GM23338 (cell line): Measurements from ENCODE around the gene FRMD4A. TPM values are rescaled to one million over a fixed set of nuclear protein-coding genes. Genes with fewer than 3 reads are reported as not detected.
A peak's percentile ranks its signal among the peaks of the same experiment; 100 is the strongest.

ENCODE experiments used
- ATAC-seq: fragments of 200-7000 bp; cut with Tn5 transposase; 3 replicates; pipeline ENCODE4 v1.9.1; 2020
- DNase-seq: peaks from one replicate; pipeline ENCODE4 v3.0.0-alpha.2; 2015; ENCODE audit warnings: low spot score
- H2AFZ ChIP-seq: fragments of 200-600 bp; sonication (generic); 2 replicates; pipeline ENCODE4 v1.8.0; 2016; ENCODE audit warnings: antibody characterized with exemption, mild to moderate bottlenecking, moderate library complexity
- H3F3A ChIP-seq: fragments of 200-600 bp; sonication (generic); replicated peaks from 2 replicates; pipeline ENCODE4 v1.8.0; 2017; ENCODE audit warnings: antibody characterized with exemption, mixed run types, low read depth
- H3K27ac ChIP-seq: fragments of 200-600 bp; sonication (generic); 2 replicates; pipeline ENCODE4 v1.6.1; 2016; ENCODE audit warnings: low read depth
- H3K27me3 ChIP-seq: fragments of 200-600 bp; sonication (generic); 2 replicates; pipeline ENCODE4 v1.8.0; 2016; ENCODE audit warnings: mild to moderate bottlenecking, mixed run types, moderate library complexity; ENCODE audit not compliant: insufficient read depth
- H3K36me3 ChIP-seq: fragments of 200-600 bp; sonication (generic); 2 replicates; pipeline ENCODE4 v1.8.0; 2016; ENCODE audit warnings: mild to moderate bottlenecking; ENCODE audit not compliant: insufficient read depth
- H3K4me1 ChIP-seq: fragments of 200-600 bp; sonication (generic); 2 replicates; pipeline ENCODE4 v1.8.0; 2016; ENCODE audit warnings: mild to moderate bottlenecking, moderate library complexity; ENCODE audit not compliant: insufficient read depth
- H3K4me2 ChIP-seq: fragments of 200-600 bp; sonication (generic); 2 replicates; pipeline ENCODE4 v1.7.1; 2017; ENCODE audit warnings: mixed run types
- H3K4me3 ChIP-seq: fragments of 200-600 bp; sonication (generic); 2 replicates; pipeline ENCODE4 v1.6.1; 2016; ENCODE audit warnings: mixed run types
- H3K79me2 ChIP-seq: fragments of 200-600 bp; sonication (generic); replicated peaks from 2 replicates; pipeline ENCODE4 v1.8.0; 2017; ENCODE audit warnings: mild to moderate bottlenecking; ENCODE audit not compliant: insufficient read depth
- H3K9me2 ChIP-seq: fragments of 200-600 bp; sonication (generic); 2 replicates; pipeline ENCODE4 v1.8.0; 2017; ENCODE audit not compliant: insufficient read depth
- H4K20me1 ChIP-seq: fragments of 200-600 bp; sonication (generic); replicated peaks from 2 replicates; pipeline ENCODE4 v1.8.0; 2017; ENCODE audit warnings: mild to moderate bottlenecking; ENCODE audit not compliant: insufficient read depth
- H3K27ac Mint-ChIP-seq: 2 replicates; pipeline ENCODE4 v1.8.0; 2020; ENCODE audit warnings: inconsistent platforms, mild to moderate bottlenecking, moderate library complexity, mixed read lengths
- H3K27me3 Mint-ChIP-seq: 3 replicates; pipeline ENCODE4 v1.8.0; 2022; ENCODE audit warnings: low read depth, mild to moderate bottlenecking, moderate library complexity, mixed read lengths, inconsistent platforms; ENCODE audit not compliant: insufficient read depth, poor library complexity
- H3K36me3 Mint-ChIP-seq: 3 replicates; pipeline ENCODE4 v1.8.0; 2021; ENCODE audit warnings: low read depth, mild to moderate bottlenecking, inconsistent platforms, moderate library complexity, mixed read lengths
- H3K4me1 Mint-ChIP-seq: 3 replicates; pipeline ENCODE4 v1.8.0; 2020; ENCODE audit warnings: mild to moderate bottlenecking, inconsistent platforms, mixed read lengths
- H3K4me3 Mint-ChIP-seq: 3 replicates; pipeline ENCODE4 v1.8.0; 2021; ENCODE audit warnings: moderate library complexity, mild to moderate bottlenecking, inconsistent platforms, mixed read lengths
- H3K9me3 Mint-ChIP-seq: 3 replicates; pipeline ENCODE4 v1.8.0; 2020; ENCODE audit warnings: moderate library complexity, mild to moderate bottlenecking, inconsistent platforms, mixed read lengths
- EZH2 ChIP-seq: fragments of 200-600 bp; sonication (generic); IDR thresholded peaks from one replicate; pipeline ENCODE4 v1.8.0; 2017; ENCODE audit warnings: antibody characterized with exemption, mild to moderate bottlenecking, low read depth; ENCODE audit not compliant: unreplicated experiment
- NANOG ChIP-seq: IDR thresholded peaks from 2 replicates; pipeline ENCODE4 v1.6.1; 2016; ENCODE audit warnings: antibody characterized with exemption, borderline replicate concordance
- polyA plus RNA-seq: library from polyadenylated mRNA; unstranded; fragments of >200 nt; fragmentation: Nextera tagmentation; extraction: Ambion mirVana; gene quantifications from 2 replicates; pipeline ENCODE4 v1.2.1, GENCODE V29; 2016
- total RNA-seq: library from RNA; depleted of rRNA; stranded (reverse); fragments of >200 nt; shearing (Covaris generic); gene quantifications from 2 replicates; pipeline ENCODE4 v1.2.3, GENCODE V29; 2014
- TF ChIP-seq, protein P1 (sequence below): IDR thresholded peaks from one replicate; pipeline ENCODE4 v1.6.1; 2018; ENCODE audit warnings: antibody characterized with exemption; ENCODE audit not compliant: unreplicated experiment
- TF ChIP-seq, protein P2 (sequence below), 2 experiments: fragments of 200-600 bp in 1 of 2; sonication (generic) in 1 of 2; conservative IDR thresholded peaks; 2 replicates each; pipeline versions ENCODE4 v1.5.1 to v1.6.1; 2016 to 2017; ENCODE audit warnings: antibody characterized with exemption in 2 of 2, low read depth in 2 of 2, mild to moderate bottlenecking in 2 of 2, moderate library complexity in 1 of 2

FRMD4A gene
- total and polyA plus RNA-seq, 2 experiments from 2014 or later: 14.0 to 20.1 TPM

DNA sequence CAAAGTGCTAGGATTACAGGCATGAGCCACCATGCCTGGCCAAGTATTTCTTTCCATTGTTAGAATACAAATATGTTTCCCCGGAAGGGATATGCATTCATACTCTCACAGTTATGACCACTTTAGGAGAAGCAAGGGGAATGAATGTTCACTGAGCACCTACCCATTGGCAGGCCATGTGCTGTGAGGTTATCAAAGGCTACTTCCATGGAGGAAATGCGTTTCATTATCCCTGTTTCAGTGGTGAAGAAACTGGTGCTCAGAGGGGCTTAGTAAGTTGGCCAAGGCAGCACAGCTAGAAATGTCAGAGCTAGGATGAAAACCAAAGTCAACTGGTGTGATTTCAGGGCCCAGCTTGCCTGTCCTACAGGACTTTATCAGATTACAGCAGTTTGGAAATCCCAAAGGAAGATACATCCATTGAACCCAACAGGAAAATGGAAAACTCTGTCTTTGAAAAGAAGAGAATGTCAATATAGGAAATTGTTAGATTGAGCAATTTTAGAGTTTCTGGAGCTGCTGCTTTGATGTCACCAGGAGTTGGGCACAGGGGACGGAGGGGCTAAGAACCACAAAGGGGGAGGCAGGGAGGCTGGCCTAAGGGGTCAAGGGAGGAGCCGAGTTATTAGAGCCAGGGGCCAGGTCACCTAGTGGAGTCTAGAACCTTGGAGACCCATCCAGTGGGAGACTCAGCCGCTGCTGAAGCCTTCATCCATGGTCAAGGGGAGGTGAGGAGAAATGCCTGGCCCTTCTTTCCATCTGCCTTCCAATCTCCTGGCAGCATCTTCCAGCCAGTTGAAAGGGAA lies 319.8 kb downstream of the FRMD4A start:
- no peak for ATAC-seq
- H3K4me3 ChIP-seq: no peak overlapping the region

DNA sequence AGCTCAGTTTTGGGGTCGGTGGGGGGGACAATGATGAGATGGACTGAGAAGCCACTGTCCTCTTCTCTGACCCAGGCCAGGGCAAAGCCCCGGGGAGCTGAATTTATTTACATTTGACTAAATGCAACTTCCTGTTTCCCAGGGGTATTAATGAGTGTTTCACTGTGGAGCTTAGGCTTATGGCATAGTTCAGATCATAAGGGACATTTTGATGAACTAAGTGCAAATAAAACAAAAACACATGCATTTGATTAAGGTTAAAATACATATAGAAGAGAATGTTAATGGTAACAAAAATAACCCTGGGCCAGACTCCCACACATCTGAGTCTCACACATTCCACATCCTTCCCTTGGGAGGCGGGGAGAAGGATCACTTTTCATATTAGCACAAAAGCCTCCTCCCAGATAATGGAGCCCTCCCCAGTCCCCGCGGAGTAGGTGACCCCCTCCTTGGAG lies 320.6 kb downstream of the FRMD4A start:
- Histone ChIP-seq H3K4me1 (peaks cover 42% of the 10 kb centered on the region), H3K9me2 (peaks cover 5% of the 10 kb centered on the region; the same call in 1 of the 2 replicates), H3K36me3 (no peaks in the 10 kb centered on the region), H3K4me3 (no peak overlapping the region; the same call in 1 of the 2 replicates), H4K20me1 (no peaks in the 10 kb centered on the region), H2AFZ (peak overlapping the region; percentile 80; the same call in 1 of the 2 replicates), H3K79me2 (no peaks in the 10 kb centered on the region), H3K27ac (peak overlapping the region; percentile 66; the same call in 1 of the 2 replicates), H3K27me3 (no peaks in the 10 kb centered on the region), H3K4me2 (peak overlapping the region; percentile 30), H3F3A (no peaks in the 10 kb centered on the region)
- no peaks in the 10 kb centered on the region for H3K36me3 Mint-ChIP-seq
- TF ChIP-seq NANOG: no peak
- TF ChIP-seq, protein P1, sequence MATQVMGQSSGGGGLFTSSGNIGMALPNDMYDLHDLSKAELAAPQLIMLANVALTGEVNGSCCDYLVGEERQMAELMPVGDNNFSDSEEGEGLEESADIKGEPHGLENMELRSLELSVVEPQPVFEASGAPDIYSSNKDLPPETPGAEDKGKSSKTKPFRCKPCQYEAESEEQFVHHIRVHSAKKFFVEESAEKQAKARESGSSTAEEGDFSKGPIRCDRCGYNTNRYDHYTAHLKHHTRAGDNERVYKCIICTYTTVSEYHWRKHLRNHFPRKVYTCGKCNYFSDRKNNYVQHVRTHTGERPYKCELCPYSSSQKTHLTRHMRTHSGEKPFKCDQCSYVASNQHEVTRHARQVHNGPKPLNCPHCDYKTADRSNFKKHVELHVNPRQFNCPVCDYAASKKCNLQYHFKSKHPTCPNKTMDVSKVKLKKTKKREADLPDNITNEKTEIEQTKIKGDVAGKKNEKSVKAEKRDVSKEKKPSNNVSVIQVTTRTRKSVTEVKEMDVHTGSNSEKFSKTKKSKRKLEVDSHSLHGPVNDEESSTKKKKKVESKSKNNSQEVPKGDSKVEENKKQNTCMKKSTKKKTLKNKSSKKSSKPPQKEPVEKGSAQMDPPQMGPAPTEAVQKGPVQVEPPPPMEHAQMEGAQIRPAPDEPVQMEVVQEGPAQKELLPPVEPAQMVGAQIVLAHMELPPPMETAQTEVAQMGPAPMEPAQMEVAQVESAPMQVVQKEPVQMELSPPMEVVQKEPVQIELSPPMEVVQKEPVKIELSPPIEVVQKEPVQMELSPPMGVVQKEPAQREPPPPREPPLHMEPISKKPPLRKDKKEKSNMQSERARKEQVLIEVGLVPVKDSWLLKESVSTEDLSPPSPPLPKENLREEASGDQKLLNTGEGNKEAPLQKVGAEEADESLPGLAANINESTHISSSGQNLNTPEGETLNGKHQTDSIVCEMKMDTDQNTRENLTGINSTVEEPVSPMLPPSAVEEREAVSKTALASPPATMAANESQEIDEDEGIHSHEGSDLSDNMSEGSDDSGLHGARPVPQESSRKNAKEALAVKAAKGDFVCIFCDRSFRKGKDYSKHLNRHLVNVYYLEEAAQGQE: no peak
- H3K9me3 Mint-ChIP-seq: no peaks in the 10 kb centered on the region
- peak overlapping the region; percentile 47; the same call in 2 of the 3 replicates for H3K4me3 Mint-ChIP-seq
- H3K27me3 Mint-ChIP-seq: peaks cover 10% of the 10 kb centered on the region
- H3K27ac Mint-ChIP-seq: peak overlapping the region; percentile 95
- ATAC-seq (peak; percentile 73), DNase-seq (peak; percentile 38)
- H3K4me1 Mint-ChIP-seq: peaks cover 38% of the 10 kb centered on the region

More for the DNA sequence above, 319.8 kb downstream of the FRMD4A start:
- no peaks in the 10 kb centered on the region for H3F3A ChIP-seq
- no peaks in the 10 kb centered on the region for H3K79me2 ChIP-seq
- no peak overlapping the region for H3K4me2 ChIP-seq
- H3K36me3 ChIP-seq: no peaks in the 10 kb centered on the region
- DNase-seq: no peak
- H3K4me1 ChIP-seq: peaks cover 42% of the 10 kb centered on the region
- Mint-ChIP-seq H3K27ac (no peak overlapping the region), H3K36me3 (no peaks in the 10 kb centered on the region), H3K4me3 (no peak overlapping the region), H3K9me3 (no peaks in the 10 kb centered on the region), H3K27me3 (peaks cover 10% of the 10 kb centered on the region), H3K4me1 (peaks cover 38% of the 10 kb centered on the region)
- H3K9me2 ChIP-seq: peaks cover 5% of the 10 kb centered on the region; the same call in 1 of the 2 replicates
- H3K27me3 ChIP-seq: no peaks in the 10 kb centered on the region
- no peak overlapping the region for H3K27ac ChIP-seq
- H2AFZ ChIP-seq: no peak overlapping the region
- TF ChIP-seq, protein P2, sequence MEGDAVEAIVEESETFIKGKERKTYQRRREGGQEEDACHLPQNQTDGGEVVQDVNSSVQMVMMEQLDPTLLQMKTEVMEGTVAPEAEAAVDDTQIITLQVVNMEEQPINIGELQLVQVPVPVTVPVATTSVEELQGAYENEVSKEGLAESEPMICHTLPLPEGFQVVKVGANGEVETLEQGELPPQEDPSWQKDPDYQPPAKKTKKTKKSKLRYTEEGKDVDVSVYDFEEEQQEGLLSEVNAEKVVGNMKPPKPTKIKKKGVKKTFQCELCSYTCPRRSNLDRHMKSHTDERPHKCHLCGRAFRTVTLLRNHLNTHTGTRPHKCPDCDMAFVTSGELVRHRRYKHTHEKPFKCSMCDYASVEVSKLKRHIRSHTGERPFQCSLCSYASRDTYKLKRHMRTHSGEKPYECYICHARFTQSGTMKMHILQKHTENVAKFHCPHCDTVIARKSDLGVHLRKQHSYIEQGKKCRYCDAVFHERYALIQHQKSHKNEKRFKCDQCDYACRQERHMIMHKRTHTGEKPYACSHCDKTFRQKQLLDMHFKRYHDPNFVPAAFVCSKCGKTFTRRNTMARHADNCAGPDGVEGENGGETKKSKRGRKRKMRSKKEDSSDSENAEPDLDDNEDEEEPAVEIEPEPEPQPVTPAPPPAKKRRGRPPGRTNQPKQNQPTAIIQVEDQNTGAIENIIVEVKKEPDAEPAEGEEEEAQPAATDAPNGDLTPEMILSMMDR (conservative IDR thresholded peaks at IDR 0.05; ENCODE audit: low read depth in 2 of 2): no peak
- TF ChIP-seq EZH2: no peak
- no peaks in the 10 kb centered on the region for H4K20me1 ChIP-seq
